ENCODE measurements around the gene TXNDC5. TPM values are rescaled to one million over a fixed set of nuclear protein-coding genes. Genes with fewer than 3 reads are reported as not detected.

Gene TXNDC5
- total RNA-seq, 1 experiment from 2014 or later: 177 TPM

GRCh38 chr6:7914991-7915789, 4.6 kb upstream of the TXNDC5 start:
- H3K27me3 ChIP-seq (ENCODE audit: control insufficient read depth, insufficient read depth, low read length): peaks cover 6% of the 10 kb centered on the region; the same call in 1 of the 2 replicates
- no peak overlapping the region for H3K4me3 ChIP-seq (ENCODE audit: low read depth in 2 of 2, low read length in 2 of 2)
- BruUV-seq (replicated peaks): no TSS peak
- ATAC-seq (no peak), DNase-seq (ENCODE audit: low read depth, low spot score) (no peak)
- H3K4me1 ChIP-seq (ENCODE audit: control insufficient read depth, insufficient read depth, low read length): peaks cover 6% of the 10 kb centered on the region
- intact Hi-C loops (cut with micrococcal nuclease; ENCODE audit: unreplicated experiment) (loop anchor here (10.0 kb wide), 1 partner anchor 190 kb away; the partner anchor contains the start of gene BMP6), in situ Hi-C loops (cut with HindIII; ENCODE audit: low pct_unique_long_range_greater_than_20kb, low sequenced_read_pairs) (no loop called here)
- ChIA-PET CTCF (no interaction called here), POLR2A (no interaction called here)
- H3K36me3 ChIP-seq (ENCODE audit: control insufficient read depth, insufficient read depth, low read length): no peaks in the 10 kb centered on the region
- H3K9me3 ChIP-seq (ENCODE audit: control insufficient read depth, insufficient read depth, low read depth, low read length): no peaks in the 10 kb centered on the region
- H3K27ac ChIP-seq (ENCODE audit: low read length): no peak overlapping the region
- no peak for TF ChIP-seq TCF7L2 (IDR thresholded peaks at IDR 0.05; ENCODE audit: low read depth, low read length)
- no peak for TF ChIP-seq POLR2AphosphoS5 (IDR thresholded peaks at IDR 0.05; ENCODE audit: low read depth, low read length)
- no peak for TF ChIP-seq CTCF (IDR thresholded peaks at IDR 0.05)
- TF ChIP-seq SIN3A (IDR thresholded peaks at IDR 0.05; ENCODE audit: borderline replicate concordance, insufficient read depth, low read depth, low read length): no peak
- no peak for TF ChIP-seq REST (IDR thresholded peaks at IDR 0.05; ENCODE audit: insufficient read depth in 1 of 2, low read depth in 2 of 2, low read length in 1 of 2)

GRCh38 chr6:7914311-7914710, 3.7 kb upstream of the TXNDC5 start:
- POLR2A ChIA-PET: no interaction called here
- ATAC-seq (no peak), DNase-seq (ENCODE audit: low read depth, low spot score) (no peak)
- no peaks in the 10 kb centered on the region for H3K36me3 ChIP-seq (ENCODE audit: control insufficient read depth, insufficient read depth, low read length)
- peaks cover 6% of the 10 kb centered on the region for H3K4me1 ChIP-seq (ENCODE audit: control insufficient read depth, insufficient read depth, low read length)
- no peak overlapping the region for H3K27ac ChIP-seq (ENCODE audit: low read length)
- H3K9me3 ChIP-seq (ENCODE audit: control insufficient read depth, insufficient read depth, low read depth, low read length): no peaks in the 10 kb centered on the region
- CTCF ChIA-PET: no interaction called here
- no peak for TF ChIP-seq SIN3A (IDR thresholded peaks at IDR 0.05; ENCODE audit: borderline replicate concordance, insufficient read depth, low read depth, low read length)
- no TSS peak for BruUV-seq (replicated peaks)
- H3K27me3 ChIP-seq (ENCODE audit: control insufficient read depth, insufficient read depth, low read length): peaks cover 6% of the 10 kb centered on the region; the same call in 1 of the 2 replicates
- in situ Hi-C loops (cut with HindIII; ENCODE audit: low pct_unique_long_range_greater_than_20kb, low sequenced_read_pairs) (no loop called here), intact Hi-C loops (cut with micrococcal nuclease; ENCODE audit: unreplicated experiment) (loop anchor here (10.0 kb wide), 1 partner anchor 190 kb away; the partner anchor contains the start of gene BMP6)
- no peak overlapping the region for H3K4me3 ChIP-seq (ENCODE audit: low read depth in 2 of 2, low read length in 2 of 2)
